ENCODE measurements around the gene KLHDC7B. TPM values are rescaled to one million over a fixed set of nuclear protein-coding genes. Genes with fewer than 3 reads are reported as not detected.

Gene KLHDC7B
- total and polyA plus RNA-seq, 2 donors (not counting 3 experiments of a cell fraction or from before 2014, with no cell fraction given): not detected

DNA sequence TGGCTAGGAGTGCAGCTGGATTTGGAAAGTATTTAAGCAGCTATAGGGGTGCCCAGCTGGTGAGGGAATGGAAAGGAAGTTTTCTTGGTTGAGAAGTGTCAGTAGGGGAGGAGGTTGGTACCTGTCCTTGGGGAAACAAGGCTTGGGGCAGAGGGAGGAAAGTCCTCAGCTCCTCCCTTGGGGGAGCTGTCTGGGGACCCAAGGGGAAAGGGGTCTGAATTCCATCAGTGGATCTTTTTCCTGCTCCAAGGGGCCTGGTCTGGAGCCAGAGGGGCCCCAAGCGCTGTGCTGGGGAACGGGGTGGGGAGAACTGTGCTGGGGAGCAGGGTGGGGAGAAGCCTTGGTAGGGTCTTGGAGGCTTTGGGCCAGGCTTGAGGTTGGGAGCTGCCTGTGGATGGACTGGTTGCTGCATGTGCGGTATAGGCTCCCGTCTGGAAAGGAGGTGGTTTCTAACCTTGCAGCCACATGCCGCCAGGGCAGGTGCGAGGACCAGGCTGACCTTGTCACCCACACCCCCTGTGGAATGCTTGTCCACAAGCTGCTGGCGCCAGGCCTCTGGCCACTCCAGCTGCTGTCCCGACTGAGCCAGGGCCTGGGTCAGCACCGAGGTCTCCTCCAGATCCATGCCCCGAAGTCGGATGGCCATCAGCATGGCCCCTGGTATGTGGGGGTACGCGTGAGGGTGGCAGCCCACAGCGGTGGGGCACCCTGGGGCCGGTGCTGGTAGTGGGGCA is 16.9 kb upstream of the KLHDC7B start:
- DNase-seq (ENCODE audit: low read depth, low spot score) (no peak), FAIRE-seq (no peak)
- H3K27ac ChIP-seq (ENCODE audit: insufficient read depth, low read depth, low read length): no peak overlapping the region
- no peaks in the 10 kb centered on the region for H4K20me1 ChIP-seq (replicated peaks; ENCODE audit: control insufficient read depth, extremely low read depth, insufficient read depth, low read length)
- CTCF ChIA-PET: interaction anchor here (1.5 kb wide), 1 partner anchor 34 kb away, joined by 3 read pairs; the partner anchor contains the start of gene SYCE3
- H3K4me2 ChIP-seq (ENCODE audit: insufficient read depth, low read length): no peak overlapping the region
- POLR2A ChIA-PET: no interaction called here
- H3K9me3 ChIP-seq (replicated peaks; ENCODE audit: control insufficient read depth, insufficient read depth, low read length): no peaks in the 10 kb centered on the region
- no peak overlapping the region for H3K9ac ChIP-seq (replicated peaks; ENCODE audit: extremely low read depth, insufficient read depth, low read length)
- H3K4me1 ChIP-seq (ENCODE audit: control insufficient read depth, extremely low read depth, insufficient read depth, low read length): peaks cover 30% of the 10 kb centered on the region
- no TSS peak for BruUV-seq (replicated peaks)
- H3K9me1 ChIP-seq (replicated peaks; ENCODE audit: control insufficient read depth, extremely low read depth, insufficient read depth, low read length): no peaks in the 10 kb centered on the region
- no peak overlapping the region for H2AFZ ChIP-seq (ENCODE audit: low read depth, low read length)
- peaks cover 3 to 13% of the 10 kb centered on the region in 2 experiments for H3K27me3 ChIP-seq (ENCODE audit: control insufficient read depth in 2 of 2, insufficient read depth in 2 of 2, low read length in 2 of 2)
- H3K36me3 ChIP-seq (ENCODE audit: control insufficient read depth in 2 of 2, extremely low read depth in 1 of 2, insufficient read depth in 2 of 2, low read length in 2 of 2): peaks cover 0 to 2% of the 10 kb centered on the region in 2 experiments
- H3K4me3 ChIP-seq (replicated peaks in 1 of 3; ENCODE audit: insufficient read depth in 1 of 3, low read depth in 1 of 3, low read length in 3 of 3): no peak overlapping the region
- dilution Hi-C loops (cut with MboI; ENCODE audit: extremely low pct_ligation_motif_present, low sequenced_read_pairs): no loop called here
- peaks cover 9% of the 10 kb centered on the region for H3K79me2 ChIP-seq (ENCODE audit: control insufficient read depth, insufficient read depth, low read length)
- TF ChIP-seq, protein P1, sequence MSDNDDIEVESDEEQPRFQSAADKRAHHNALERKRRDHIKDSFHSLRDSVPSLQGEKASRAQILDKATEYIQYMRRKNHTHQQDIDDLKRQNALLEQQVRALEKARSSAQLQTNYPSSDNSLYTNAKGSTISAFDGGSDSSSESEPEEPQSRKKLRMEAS (IDR thresholded peaks at IDR 0.05; ENCODE audit: insufficient read depth, insufficient read length): no peak
- TF ChIP-seq POLR2AphosphoS5 (IDR thresholded peaks at IDR 0.05; ENCODE audit: insufficient read depth, low read depth, low read length): peak; percentile 29
- TF ChIP-seq MYC (IDR thresholded peaks at IDR 0.05; ENCODE audit: low read depth, low read length): no peak
- intact Hi-C loops (cut with micrococcal nuclease): no loop called here

DNA sequence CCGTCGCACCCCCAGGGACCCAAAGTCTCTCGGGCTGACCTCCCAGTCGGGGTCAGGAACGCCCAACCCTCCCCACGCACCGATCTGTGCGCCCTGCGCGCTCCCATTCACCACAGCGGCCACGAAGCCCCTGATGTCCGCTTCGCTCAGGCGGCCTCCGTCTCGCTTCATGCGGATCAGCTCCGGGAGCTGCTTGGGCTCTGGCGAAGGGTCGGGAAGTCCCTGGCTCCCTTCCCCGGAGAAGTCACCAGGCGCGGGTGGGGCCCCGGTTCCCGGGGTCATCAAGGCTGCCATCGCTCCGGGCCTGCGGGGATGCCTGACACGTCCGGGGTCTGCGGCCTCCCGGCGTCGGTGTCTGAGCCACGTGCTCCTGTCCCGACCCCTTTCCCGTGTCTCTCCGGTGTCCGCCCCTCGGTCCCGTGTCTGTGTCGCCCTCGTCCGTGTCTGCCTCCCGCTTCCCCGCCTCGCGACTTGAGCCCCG is 16.2 kb upstream of the KLHDC7B start:
- Histone ChIP-seq H3K4me1 (ENCODE audit: control insufficient read depth, extremely low read depth, insufficient read depth, low read length) (peaks cover 26% of the 10 kb centered on the region), H3K27ac (ENCODE audit: insufficient read depth, low read depth, low read length) (no peak overlapping the region), H2AFZ (ENCODE audit: low read depth, low read length) (peak overlapping the region; percentile 24), H3K27me3 (ENCODE audit: control insufficient read depth in 2 of 2, insufficient read depth in 2 of 2, low read length in 2 of 2) (peaks cover 3 to 13% of the 10 kb centered on the region in 2 experiments), H3K36me3 (ENCODE audit: control insufficient read depth in 2 of 2, extremely low read depth in 1 of 2, insufficient read depth in 2 of 2, low read length in 2 of 2) (no peaks in the 10 kb centered on the region), H3K79me2 (ENCODE audit: control insufficient read depth, insufficient read depth, low read length) (peaks cover 3% of the 10 kb centered on the region), H3K4me3 (replicated peaks in 1 of 3; ENCODE audit: insufficient read depth in 1 of 3, low read depth in 1 of 3, low read length in 3 of 3) (no peak overlapping the region), H3K4me2 (ENCODE audit: insufficient read depth, low read length) (no peak overlapping the region), H3K9ac (replicated peaks; ENCODE audit: extremely low read depth, insufficient read depth, low read length) (no peak overlapping the region), H4K20me1 (replicated peaks; ENCODE audit: control insufficient read depth, extremely low read depth, insufficient read depth, low read length) (no peaks in the 10 kb centered on the region), H3K9me3 (replicated peaks; ENCODE audit: control insufficient read depth, insufficient read depth, low read length) (no peaks in the 10 kb centered on the region), H3K9me1 (replicated peaks; ENCODE audit: control insufficient read depth, extremely low read depth, insufficient read depth, low read length) (no peaks in the 10 kb centered on the region)
- TF ChIP-seq FOS (IDR thresholded peaks at IDR 0.05; ENCODE audit: borderline replicate concordance, insufficient read depth, low read length) (no peak), JUN (IDR thresholded peaks at IDR 0.05; ENCODE audit: borderline replicate concordance, insufficient read depth, insufficient read length, low read depth) (no peak), EZH2 (IDR thresholded peaks at IDR 0.05; ENCODE audit: borderline replicate concordance, low read depth, low read length, severe bottlenecking) (no peak), GATA2 (IDR thresholded peaks at IDR 0.05; ENCODE audit: insufficient read depth, insufficient read length, low read depth, low read length) (no peak), POLR2A (IDR thresholded peaks at IDR 0.05; ENCODE audit: low read depth, low read length) (no peak), MYC (IDR thresholded peaks at IDR 0.05; ENCODE audit: low read depth, low read length) (no peak), POLR2AphosphoS5 (IDR thresholded peaks at IDR 0.05; ENCODE audit: insufficient read depth, low read depth, low read length) (no peak)
- TF ChIP-seq, protein P2, sequence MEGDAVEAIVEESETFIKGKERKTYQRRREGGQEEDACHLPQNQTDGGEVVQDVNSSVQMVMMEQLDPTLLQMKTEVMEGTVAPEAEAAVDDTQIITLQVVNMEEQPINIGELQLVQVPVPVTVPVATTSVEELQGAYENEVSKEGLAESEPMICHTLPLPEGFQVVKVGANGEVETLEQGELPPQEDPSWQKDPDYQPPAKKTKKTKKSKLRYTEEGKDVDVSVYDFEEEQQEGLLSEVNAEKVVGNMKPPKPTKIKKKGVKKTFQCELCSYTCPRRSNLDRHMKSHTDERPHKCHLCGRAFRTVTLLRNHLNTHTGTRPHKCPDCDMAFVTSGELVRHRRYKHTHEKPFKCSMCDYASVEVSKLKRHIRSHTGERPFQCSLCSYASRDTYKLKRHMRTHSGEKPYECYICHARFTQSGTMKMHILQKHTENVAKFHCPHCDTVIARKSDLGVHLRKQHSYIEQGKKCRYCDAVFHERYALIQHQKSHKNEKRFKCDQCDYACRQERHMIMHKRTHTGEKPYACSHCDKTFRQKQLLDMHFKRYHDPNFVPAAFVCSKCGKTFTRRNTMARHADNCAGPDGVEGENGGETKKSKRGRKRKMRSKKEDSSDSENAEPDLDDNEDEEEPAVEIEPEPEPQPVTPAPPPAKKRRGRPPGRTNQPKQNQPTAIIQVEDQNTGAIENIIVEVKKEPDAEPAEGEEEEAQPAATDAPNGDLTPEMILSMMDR (IDR thresholded peaks at IDR 0.05; ENCODE audit: extremely low read depth in 1 of 2, insufficient read depth in 1 of 2, low read depth in 1 of 2, low read length in 2 of 2): no peak
- TF ChIP-seq, protein P1 (IDR thresholded peaks at IDR 0.05; ENCODE audit: insufficient read depth, insufficient read length): no peak
- POLR2A ChIA-PET: no interaction called here
- intact Hi-C loops (cut with micrococcal nuclease): no loop called here
- FAIRE-seq (no peak), DNase-seq (ENCODE audit: low read depth, low spot score) (no peak)
- CTCF ChIA-PET: interaction anchor here (1.5 kb wide), 1 partner anchor 33 kb away, joined by 3 read pairs; the partner anchor contains the start of gene SYCE3
- no TSS peak for BruUV-seq (replicated peaks)
- dilution Hi-C loops (cut with MboI; ENCODE audit: extremely low pct_ligation_motif_present, low sequenced_read_pairs): no loop called here

Measured in endothelial cell of umbilical vein (primary cell).